HEK293 (cell line): ENCODE data around the gene BLVRB.

Experiments
- CTCF ChIA-PET: fragments of 350-600 bp; formaldehyde crosslinking; extraction: SDS; loops from one replicate; lab custom pipeline; 2021; ENCODE audit warnings: antibody characterized with exemption; lab: Yijun Ruan, JAX
- POLR2A ChIA-PET: fragments of 300-600 bp; formaldehyde crosslinking; extraction: SDS; loops from one replicate; lab custom pipeline; 2020; ENCODE audit warnings: antibody characterized with exemption, inconsistent platforms; lab: Yijun Ruan, JAX
- H3K27ac ChIP-seq: fragments of 200-500 bp; sonication (Bioruptor generic); 2 replicates; pipeline ENCODE4 v1.5.1; 2014; ENCODE audit warnings: low read depth, low read length, control low read depth, inconsistent platforms; ENCODE audit errors: extremely low read depth
- H3K36me3 ChIP-seq, 2 experiments: fragments of 200-500 bp in 1 of 2; sonication (Bioruptor generic) in 1 of 2; 1 replicate in 1 of 2; 2 replicates in 1 of 2; pipeline ENCODE4 v1.5.1; 2014 to 2017; ENCODE audit warnings: inconsistent platforms in 2 of 2, low read length in 2 of 2; ENCODE audit not compliant: control insufficient read depth in 2 of 2, insufficient read depth in 1 of 2
- H3K4me1 ChIP-seq: fragments of 200-500 bp; sonication (Bioruptor generic); 2 replicates; pipeline ENCODE4 v1.5.1; 2014; ENCODE audit warnings: mild to moderate bottlenecking, low read length, inconsistent platforms; ENCODE audit not compliant: control insufficient read depth, insufficient read depth
- H3K4me3 ChIP-seq: 2 replicates; pipeline ENCODE4 v1.5.1; 2011; ENCODE audit warnings: low read depth, mild to moderate bottlenecking, control low read depth, low read length, moderate library complexity
- H3K9me3 ChIP-seq: fragments of 200-500 bp; sonication (Bioruptor generic); 2 replicates; pipeline ENCODE4 v1.5.1; 2014; ENCODE audit warnings: low read depth, low read length, inconsistent platforms; ENCODE audit not compliant: control insufficient read depth, insufficient read depth
- INSM2 ChIP-seq: fragments of 450-650 bp; formaldehyde crosslinking; IDR thresholded peaks from 2 replicates; pipeline ENCODE4 v1.5.1; 2016; ENCODE audit warnings: missing biosample characterization, missing genetic modification characterization
- KLF17 ChIP-seq: fragments of 450-650 bp; formaldehyde crosslinking; IDR thresholded peaks from 2 replicates; pipeline ENCODE4 v1.5.1; 2016; ENCODE audit warnings: missing biosample characterization, missing genetic modification characterization
- SCRT1 ChIP-seq: fragments of 450-650 bp; formaldehyde crosslinking; IDR thresholded peaks from 2 replicates; pipeline ENCODE4 v1.5.1; 2016; ENCODE audit warnings: missing biosample characterization, missing genetic modification characterization, borderline replicate concordance
- ZFHX2 ChIP-seq: fragments of 450-650 bp; formaldehyde crosslinking; conservative IDR thresholded peaks from 2 replicates; pipeline ENCODE4 v1.5.1; 2016; ENCODE audit warnings: missing biosample characterization, missing genetic modification characterization
- ZNF48 ChIP-seq: fragments of 450-650 bp; formaldehyde crosslinking; IDR thresholded peaks from 2 replicates; pipeline ENCODE4 v1.5.1; 2016; ENCODE audit warnings: missing biosample characterization, missing genetic modification characterization
- ZNF585B ChIP-seq: fragments of 450-650 bp; formaldehyde crosslinking; IDR thresholded peaks from 2 replicates; pipeline ENCODE4 v1.5.1; 2016; ENCODE audit warnings: missing biosample characterization, missing genetic modification characterization
- ZNF600 ChIP-seq: fragments of 450-650 bp; formaldehyde crosslinking; IDR thresholded peaks from 2 replicates; pipeline ENCODE4 v1.5.1; 2016; ENCODE audit warnings: missing biosample characterization, missing genetic modification characterization
- TF ChIP-seq, protein P1 (sequence below): fragments of 450-650 bp; formaldehyde crosslinking; IDR thresholded peaks from 2 replicates; pipeline ENCODE4 v1.5.1; 2016; ENCODE audit warnings: missing biosample characterization, missing genetic modification characterization
- TF ChIP-seq, protein P2 (sequence below): fragments of 450-650 bp; formaldehyde crosslinking; IDR thresholded peaks from 2 replicates; pipeline ENCODE4 v1.5.1; 2016; ENCODE audit warnings: missing biosample characterization, missing genetic modification characterization, borderline replicate concordance

BLVRB gene

DNA sequence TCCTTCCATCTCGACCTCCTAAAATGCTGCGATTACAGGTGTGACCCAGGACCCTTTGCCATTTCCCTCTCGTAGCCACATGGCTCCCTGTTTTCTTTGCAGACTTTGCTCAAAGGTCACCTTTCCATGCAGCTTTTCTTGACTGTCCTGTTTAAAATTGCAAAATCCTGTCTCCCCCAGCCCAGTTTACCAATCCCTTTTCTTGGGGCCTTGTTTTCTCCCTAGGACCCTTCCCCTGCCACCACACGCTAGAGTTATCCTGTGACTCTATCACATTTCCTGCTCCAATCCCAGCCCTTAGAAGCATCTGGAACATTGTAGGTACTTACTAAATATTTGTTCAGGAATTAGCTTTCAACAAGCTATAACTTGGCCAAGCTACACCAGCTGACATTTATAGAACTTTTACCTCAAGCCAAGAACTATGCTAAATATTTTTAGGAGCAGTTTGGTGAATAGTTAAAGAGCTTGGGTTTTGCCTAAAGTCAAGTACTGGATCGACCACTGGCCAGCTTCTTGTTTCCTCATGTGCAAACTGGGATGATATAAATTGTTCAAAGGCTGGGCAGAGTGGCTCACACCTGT is 12.3 kb downstream of the BLVRB start (continued):
- TF ChIP-seq INSM2 (tag by site-specific recombination) = no peak
- no peak for TF ChIP-seq ZNF585B (tag by site-specific recombination)
- no peak for TF ChIP-seq KLF17 (tag by site-specific recombination)

- no peak overlapping the region for H3K27ac ChIP-seq
- POLR2A ChIA-PET = interaction anchor here (0.7 to 5.1 kb wide), 4 partner anchors 8 to 31 kb away, joined by 3 to 34 read pairs (median 12); partner anchors contain the start of genes BLVRB and SERTAD3
- no peak overlapping the region for H3K4me3 ChIP-seq
- H3K4me1 ChIP-seq = no peaks in the 10 kb centered on the region
- no peaks in the 10 kb centered on the region; the same call in 1 of the 2 replicates for H3K9me3 ChIP-seq
- TF ChIP-seq, protein P1, sequence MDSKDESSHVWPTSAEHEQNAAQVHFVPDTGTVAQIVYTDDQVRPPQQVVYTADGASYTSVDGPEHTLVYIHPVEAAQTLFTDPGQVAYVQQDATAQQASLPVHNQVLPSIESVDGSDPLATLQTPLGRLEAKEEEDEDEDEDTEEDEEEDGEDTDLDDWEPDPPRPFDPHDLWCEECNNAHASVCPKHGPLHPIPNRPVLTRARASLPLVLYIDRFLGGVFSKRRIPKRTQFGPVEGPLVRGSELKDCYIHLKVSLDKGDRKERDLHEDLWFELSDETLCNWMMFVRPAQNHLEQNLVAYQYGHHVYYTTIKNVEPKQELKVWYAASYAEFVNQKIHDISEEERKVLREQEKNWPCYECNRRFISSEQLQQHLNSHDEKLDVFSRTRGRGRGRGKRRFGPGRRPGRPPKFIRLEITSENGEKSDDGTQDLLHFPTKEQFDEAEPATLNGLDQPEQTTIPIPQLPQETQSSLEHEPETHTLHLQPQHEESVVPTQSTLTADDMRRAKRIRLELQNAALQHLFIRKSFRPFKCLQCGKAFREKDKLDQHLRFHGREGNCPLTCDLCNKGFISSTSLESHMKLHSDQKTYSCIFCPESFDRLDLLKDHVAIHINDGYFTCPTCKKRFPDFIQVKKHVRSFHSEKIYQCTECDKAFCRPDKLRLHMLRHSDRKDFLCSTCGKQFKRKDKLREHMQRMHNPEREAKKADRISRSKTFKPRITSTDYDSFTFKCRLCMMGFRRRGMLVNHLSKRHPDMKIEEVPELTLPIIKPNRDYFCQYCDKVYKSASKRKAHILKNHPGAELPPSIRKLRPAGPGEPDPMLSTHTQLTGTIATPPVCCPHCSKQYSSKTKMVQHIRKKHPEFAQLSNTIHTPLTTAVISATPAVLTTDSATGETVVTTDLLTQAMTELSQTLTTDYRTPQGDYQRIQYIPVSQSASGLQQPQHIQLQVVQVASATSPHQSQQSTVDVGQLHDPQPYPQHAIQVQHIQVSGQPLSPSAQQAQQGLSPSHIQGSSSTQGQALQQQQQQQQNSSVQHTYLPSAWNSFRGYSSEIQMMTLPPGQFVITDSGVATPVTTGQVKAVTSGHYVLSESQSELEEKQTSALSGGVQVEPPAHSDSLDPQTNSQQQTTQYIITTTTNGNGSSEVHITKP = 0 out of 2 replicates have a peak, but pooled peaks have one; percentile 13
- peak; percentile 47; the same call in 1 of the 2 replicates for TF ChIP-seq ZNF600 (tag by site-specific recombination)
- 0 out of 2 replicates have a peak, but pooled peaks have one; percentile 29 for TF ChIP-seq ZFHX2 (tag by site-specific recombination)
- no peak for TF ChIP-seq ZNF48 (tag by site-specific recombination)
- CTCF ChIA-PET = interaction anchor here (0.6 to 7.1 kb wide), 5 partner anchors 12 to 147 kb away, joined by 3 to 98 read pairs (median 3); partner anchors contain the start of gene BLVRB
- H3K36me3 ChIP-seq = peaks cover 20 to 21% of the 10 kb centered on the region in 2 experiments; a peak in 2 of 3 replicates
Observed at GRCh38 chr19:40452016-40452415, 13.5 kb downstream of the BLVRB start.

DNA sequence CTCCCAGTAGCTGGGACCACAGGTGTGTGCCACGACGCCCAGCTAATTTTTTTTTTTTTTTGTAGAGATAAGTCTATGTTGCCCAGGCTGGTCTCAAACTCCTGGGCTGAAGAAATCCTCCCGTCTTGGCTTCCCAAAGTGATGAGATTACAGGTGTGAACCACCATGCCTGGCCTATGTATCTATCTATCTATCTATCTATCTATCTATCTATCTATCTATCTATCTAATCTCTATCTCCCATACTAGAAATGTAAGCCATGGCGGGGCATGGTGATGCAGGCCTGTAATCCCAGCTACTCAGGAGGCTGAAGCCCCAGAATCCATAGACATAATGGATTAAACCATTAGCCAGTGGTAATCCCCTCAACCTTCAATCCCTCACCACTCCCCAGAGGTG is 14.9 kb downstream of the BLVRB start:
- H3K4me3 ChIP-seq = no peak overlapping the region
- H3K27ac ChIP-seq = no peak overlapping the region
- 0 out of 2 replicates have a peak, but pooled peaks have one; percentile 25 for TF ChIP-seq SCRT1
- TF ChIP-seq, protein P2, sequence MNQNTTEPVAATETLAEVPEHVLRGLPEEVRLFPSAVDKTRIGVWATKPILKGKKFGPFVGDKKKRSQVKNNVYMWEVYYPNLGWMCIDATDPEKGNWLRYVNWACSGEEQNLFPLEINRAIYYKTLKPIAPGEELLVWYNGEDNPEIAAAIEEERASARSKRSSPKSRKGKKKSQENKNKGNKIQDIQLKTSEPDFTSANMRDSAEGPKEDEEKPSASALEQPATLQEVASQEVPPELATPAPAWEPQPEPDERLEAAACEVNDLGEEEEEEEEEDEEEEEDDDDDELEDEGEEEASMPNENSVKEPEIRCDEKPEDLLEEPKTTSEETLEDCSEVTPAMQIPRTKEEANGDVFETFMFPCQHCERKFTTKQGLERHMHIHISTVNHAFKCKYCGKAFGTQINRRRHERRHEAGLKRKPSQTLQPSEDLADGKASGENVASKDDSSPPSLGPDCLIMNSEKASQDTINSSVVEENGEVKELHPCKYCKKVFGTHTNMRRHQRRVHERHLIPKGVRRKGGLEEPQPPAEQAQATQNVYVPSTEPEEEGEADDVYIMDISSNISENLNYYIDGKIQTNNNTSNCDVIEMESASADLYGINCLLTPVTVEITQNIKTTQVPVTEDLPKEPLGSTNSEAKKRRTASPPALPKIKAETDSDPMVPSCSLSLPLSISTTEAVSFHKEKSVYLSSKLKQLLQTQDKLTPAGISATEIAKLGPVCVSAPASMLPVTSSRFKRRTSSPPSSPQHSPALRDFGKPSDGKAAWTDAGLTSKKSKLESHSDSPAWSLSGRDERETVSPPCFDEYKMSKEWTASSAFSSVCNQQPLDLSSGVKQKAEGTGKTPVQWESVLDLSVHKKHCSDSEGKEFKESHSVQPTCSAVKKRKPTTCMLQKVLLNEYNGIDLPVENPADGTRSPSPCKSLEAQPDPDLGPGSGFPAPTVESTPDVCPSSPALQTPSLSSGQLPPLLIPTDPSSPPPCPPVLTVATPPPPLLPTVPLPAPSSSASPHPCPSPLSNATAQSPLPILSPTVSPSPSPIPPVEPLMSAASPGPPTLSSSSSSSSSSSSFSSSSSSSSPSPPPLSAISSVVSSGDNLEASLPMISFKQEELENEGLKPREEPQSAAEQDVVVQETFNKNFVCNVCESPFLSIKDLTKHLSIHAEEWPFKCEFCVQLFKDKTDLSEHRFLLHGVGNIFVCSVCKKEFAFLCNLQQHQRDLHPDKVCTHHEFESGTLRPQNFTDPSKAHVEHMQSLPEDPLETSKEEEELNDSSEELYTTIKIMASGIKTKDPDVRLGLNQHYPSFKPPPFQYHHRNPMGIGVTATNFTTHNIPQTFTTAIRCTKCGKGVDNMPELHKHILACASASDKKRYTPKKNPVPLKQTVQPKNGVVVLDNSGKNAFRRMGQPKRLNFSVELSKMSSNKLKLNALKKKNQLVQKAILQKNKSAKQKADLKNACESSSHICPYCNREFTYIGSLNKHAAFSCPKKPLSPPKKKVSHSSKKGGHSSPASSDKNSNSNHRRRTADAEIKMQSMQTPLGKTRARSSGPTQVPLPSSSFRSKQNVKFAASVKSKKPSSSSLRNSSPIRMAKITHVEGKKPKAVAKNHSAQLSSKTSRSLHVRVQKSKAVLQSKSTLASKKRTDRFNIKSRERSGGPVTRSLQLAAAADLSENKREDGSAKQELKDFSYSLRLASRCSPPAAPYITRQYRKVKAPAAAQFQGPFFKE (tag by site-specific recombination) = no peak
- POLR2A ChIA-PET = no interaction called here
- CTCF ChIA-PET = interaction anchor here (0.5 to 7.1 kb wide), 3 partner anchors 14 to 153 kb away, joined by 3 to 98 read pairs (median 3); partner anchors contain the start of gene BLVRB
- H3K4me1 ChIP-seq = peaks cover 3% of the 10 kb centered on the region; the same call in 1 of the 2 replicates
- H3K36me3 ChIP-seq = peaks cover 15 to 20% of the 10 kb centered on the region in 2 experiments; a peak in 2 of 3 replicates
- no peaks in the 10 kb centered on the region; the same call in 1 of the 2 replicates for H3K9me3 ChIP-seq
